ENCODE measurements around the gene PIGS. TPM values are rescaled to one million over a fixed set of nuclear protein-coding genes. Genes with fewer than 3 reads are reported as not detected.

The PIGS gene
- total and polyA plus RNA-seq, 2 of the 13 experiments (the other 11 are each of a cell fraction or from before 2014, with no cell fraction given) = 31.7 to 42.6 TPM

DNA sequence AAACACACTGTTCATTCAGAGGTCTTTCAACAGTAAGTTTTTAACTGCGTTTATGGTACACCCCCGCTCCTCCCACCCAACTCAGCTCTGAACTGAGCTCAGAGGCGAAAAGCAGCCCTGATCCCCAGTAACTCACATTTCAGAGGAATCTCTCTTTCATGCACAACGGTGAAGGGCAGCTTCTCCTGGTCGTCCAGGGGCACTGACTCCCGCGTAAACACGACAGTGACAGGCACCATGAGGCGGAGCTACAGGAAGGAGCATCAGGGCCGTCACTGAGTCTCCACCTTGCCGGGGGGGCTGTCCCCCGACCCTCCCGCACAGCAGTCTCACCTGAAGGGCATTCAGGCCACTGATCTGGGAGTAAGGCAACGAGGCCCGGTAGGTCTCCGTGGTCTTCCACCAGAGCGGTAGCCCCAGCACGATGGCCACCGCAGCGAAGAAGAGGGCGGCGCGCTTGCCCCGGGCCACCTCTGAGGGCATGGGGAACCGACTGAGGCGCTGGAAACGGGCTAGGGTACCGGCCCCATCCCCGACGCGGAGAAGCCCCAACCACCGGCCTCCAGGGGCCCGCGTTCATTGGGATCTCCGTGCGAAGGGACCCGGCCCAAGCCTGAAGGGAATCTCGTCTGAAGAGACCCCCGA is 486 bp downstream of the PIGS start (continued):
- TF ChIP-seq, protein P1, sequence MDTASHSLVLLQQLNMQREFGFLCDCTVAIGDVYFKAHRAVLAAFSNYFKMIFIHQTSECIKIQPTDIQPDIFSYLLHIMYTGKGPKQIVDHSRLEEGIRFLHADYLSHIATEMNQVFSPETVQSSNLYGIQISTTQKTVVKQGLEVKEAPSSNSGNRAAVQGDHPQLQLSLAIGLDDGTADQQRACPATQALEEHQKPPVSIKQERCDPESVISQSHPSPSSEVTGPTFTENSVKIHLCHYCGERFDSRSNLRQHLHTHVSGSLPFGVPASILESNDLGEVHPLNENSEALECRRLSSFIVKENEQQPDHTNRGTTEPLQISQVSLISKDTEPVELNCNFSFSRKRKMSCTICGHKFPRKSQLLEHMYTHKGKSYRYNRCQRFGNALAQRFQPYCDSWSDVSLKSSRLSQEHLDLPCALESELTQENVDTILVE (CRISPR knock-in tag; IDR thresholded peaks at IDR 0.05) = no peak
- TF ChIP-seq RBFOX2 (IDR thresholded peaks at IDR 0.05; ENCODE audit: low read depth, low read length) (no peak), FOXK2 (IDR thresholded peaks at IDR 0.05) (peak; percentile 32; the same call in 1 of the 2 replicates), ARNTL (CRISPR knock-in tag; IDR thresholded peaks at IDR 0.05) (no peak; the same call in 1 of the 2 replicates), ZNF329 (CRISPR knock-in tag; IDR thresholded peaks at IDR 0.05; ENCODE audit: low read depth) (no peak), ZFP62 (CRISPR knock-in tag; IDR thresholded peaks at IDR 0.05) (no peak), GLI4 (CRISPR knock-in tag; IDR thresholded peaks at IDR 0.05; ENCODE audit: borderline replicate concordance) (no peak), HNRNPLL (IDR thresholded peaks at IDR 0.05; ENCODE audit: low read depth, low read length, poor library complexity, severe bottlenecking) (no peak), SATB2 (CRISPR knock-in tag; IDR thresholded peaks at IDR 0.05) (no peak), TSC22D2 (CRISPR knock-in tag; IDR thresholded peaks at IDR 0.05; ENCODE audit: borderline replicate concordance) (no peak), ZFP90 (CRISPR knock-in tag; IDR thresholded peaks at IDR 0.05; ENCODE audit: borderline replicate concordance) (no peak), ZNF292 (CRISPR knock-in tag; IDR thresholded peaks at IDR 0.05; ENCODE audit: borderline replicate concordance, low read depth) (no peak), SMAD1 (CRISPR knock-in tag; IDR thresholded peaks at IDR 0.05; ENCODE audit: borderline replicate concordance, low read depth) (no peak), ZFP36 (IDR thresholded peaks at IDR 0.05; ENCODE audit: borderline replicate concordance, low read depth, low read length, partially characterized antibody) (no peak)
- TF ChIP-seq, protein P2, sequence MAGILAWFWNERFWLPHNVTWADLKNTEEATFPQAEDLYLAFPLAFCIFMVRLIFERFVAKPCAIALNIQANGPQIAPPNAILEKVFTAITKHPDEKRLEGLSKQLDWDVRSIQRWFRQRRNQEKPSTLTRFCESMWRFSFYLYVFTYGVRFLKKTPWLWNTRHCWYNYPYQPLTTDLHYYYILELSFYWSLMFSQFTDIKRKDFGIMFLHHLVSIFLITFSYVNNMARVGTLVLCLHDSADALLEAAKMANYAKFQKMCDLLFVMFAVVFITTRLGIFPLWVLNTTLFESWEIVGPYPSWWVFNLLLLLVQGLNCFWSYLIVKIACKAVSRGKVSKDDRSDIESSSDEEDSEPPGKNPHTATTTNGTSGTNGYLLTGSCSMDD (CRISPR knock-in tag; IDR thresholded peaks at IDR 0.05) = no peak
- TF ChIP-seq, protein P3, sequence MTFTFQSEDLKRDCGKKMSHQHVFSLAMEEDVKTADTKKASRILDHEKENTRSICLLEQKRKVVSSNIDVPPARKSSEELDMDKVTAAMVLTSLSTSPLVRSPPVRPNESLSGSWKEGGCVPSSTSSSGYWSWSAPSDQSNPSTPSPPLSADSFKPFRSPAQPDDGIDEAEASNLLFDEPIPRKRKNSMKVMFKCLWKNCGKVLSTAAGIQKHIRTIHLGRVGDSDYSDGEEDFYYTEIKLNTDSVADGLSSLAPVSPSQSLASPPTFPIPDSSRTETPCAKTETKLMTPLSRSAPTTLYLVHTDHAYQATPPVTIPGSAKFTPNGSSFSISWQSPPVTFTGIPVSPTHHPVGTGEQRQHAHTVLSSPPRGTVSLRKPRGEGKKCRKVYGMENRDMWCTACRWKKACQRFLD (CRISPR knock-in tag; IDR thresholded peaks at IDR 0.05; ENCODE audit: borderline replicate concordance) = no peak
- TF ChIP-seq, protein P4, sequence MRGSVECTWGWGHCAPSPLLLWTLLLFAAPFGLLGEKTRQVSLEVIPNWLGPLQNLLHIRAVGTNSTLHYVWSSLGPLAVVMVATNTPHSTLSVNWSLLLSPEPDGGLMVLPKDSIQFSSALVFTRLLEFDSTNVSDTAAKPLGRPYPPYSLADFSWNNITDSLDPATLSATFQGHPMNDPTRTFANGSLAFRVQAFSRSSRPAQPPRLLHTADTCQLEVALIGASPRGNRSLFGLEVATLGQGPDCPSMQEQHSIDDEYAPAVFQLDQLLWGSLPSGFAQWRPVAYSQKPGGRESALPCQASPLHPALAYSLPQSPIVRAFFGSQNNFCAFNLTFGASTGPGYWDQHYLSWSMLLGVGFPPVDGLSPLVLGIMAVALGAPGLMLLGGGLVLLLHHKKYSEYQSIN (CRISPR knock-in tag; IDR thresholded peaks at IDR 0.05; ENCODE audit: borderline replicate concordance) = no peak
- TF ChIP-seq, protein P5, sequence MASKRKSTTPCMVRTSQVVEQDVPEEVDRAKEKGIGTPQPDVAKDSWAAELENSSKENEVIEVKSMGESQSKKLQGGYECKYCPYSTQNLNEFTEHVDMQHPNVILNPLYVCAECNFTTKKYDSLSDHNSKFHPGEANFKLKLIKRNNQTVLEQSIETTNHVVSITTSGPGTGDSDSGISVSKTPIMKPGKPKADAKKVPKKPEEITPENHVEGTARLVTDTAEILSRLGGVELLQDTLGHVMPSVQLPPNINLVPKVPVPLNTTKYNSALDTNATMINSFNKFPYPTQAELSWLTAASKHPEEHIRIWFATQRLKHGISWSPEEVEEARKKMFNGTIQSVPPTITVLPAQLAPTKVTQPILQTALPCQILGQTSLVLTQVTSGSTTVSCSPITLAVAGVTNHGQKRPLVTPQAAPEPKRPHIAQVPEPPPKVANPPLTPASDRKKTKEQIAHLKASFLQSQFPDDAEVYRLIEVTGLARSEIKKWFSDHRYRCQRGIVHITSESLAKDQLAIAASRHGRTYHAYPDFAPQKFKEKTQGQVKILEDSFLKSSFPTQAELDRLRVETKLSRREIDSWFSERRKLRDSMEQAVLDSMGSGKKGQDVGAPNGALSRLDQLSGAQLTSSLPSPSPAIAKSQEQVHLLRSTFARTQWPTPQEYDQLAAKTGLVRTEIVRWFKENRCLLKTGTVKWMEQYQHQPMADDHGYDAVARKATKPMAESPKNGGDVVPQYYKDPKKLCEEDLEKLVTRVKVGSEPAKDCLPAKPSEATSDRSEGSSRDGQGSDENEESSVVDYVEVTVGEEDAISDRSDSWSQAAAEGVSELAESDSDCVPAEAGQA (IDR thresholded peaks at IDR 0.05; ENCODE audit: low read depth) = no peak
- TF ChIP-seq, protein P5 (CRISPR knock-in tag; IDR thresholded peaks at IDR 0.05; ENCODE audit: borderline replicate concordance) = no peak
